ENCODE results near the gene RBP3.

GRCh38 chr10:47405857-47406547 is 57.8 kb downstream of the RBP3 start:
- TF ChIP-seq CTCF (IDR thresholded peaks at IDR 0.05) = no peak
- TF ChIP-seq SIN3A (IDR thresholded peaks at IDR 0.05; ENCODE audit: borderline replicate concordance, insufficient read depth, low read depth, low read length) = no peak
- TF ChIP-seq POLR2AphosphoS5 (IDR thresholded peaks at IDR 0.05; ENCODE audit: low read depth, low read length) = no peak
- TF ChIP-seq REST (IDR thresholded peaks at IDR 0.05; ENCODE audit: insufficient read depth in 1 of 2, low read depth in 2 of 2, low read length in 1 of 2) = no peak
- TF ChIP-seq TCF7L2 (IDR thresholded peaks at IDR 0.05; ENCODE audit: low read depth, low read length) = no peak
